ENCODE data around the gene SORCS3.

Gene SORCS3

DNA sequence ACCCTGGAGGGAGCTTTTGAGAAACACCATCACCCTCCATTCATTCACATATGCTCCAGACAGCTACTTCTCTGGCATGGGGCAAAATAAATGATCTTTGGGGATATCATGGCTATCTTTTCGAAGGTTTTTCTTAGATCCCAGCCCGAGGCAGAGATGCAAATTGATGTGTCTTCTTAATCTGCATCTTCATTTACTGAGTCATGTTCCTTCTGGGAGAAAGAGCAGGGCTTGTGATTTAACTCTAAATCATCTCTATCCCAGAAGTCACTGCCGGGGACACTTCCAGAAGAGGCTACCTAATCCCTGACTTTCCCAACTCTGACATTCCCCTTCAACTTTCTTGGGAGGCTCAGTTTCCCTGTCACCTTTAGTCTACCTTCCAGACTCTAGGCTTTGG is 90.1 kb downstream of the SORCS3 start:
- peaks cover 27% of the 10 kb centered on the region for H3K27me3 Mint-ChIP-seq
- no peak overlapping the region for H3K27ac Mint-ChIP-seq (ENCODE audit: low read depth)
- no peaks in the 10 kb centered on the region for H3K9me3 Mint-ChIP-seq
- no peak overlapping the region for H3K4me3 Mint-ChIP-seq
- ATAC-seq (replicated peaks; ENCODE audit: extremely low read depth, poor library complexity, severe bottlenecking) (no peak), DNase-seq (ENCODE audit: low spot score in 2 of 2) (no peak)
- no peaks in the 10 kb centered on the region for H3K4me1 Mint-ChIP-seq
- H3K36me3 Mint-ChIP-seq (ENCODE audit: insufficient read depth): no peaks in the 10 kb centered on the region

DNA sequence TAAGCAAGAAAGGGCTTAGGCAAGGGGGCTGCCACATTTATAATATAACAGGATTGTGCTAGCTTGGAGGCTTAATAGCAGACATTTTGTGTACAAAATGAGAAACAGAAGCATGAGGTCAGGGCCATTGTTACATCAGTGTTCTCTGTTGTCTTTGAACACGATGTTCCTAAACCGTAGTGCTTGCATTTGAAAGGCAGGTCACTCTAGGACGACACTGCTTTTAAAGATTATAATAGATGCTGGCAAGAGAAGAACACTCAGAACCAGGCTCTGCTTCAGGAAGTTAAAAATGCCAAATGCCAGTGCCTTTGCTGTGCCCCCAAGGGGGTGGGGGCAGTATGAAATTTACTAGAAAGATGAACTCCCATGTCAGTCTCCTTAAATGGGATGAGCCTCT is 91.1 kb downstream of the SORCS3 start:
- Mint-ChIP-seq H3K27me3 (peaks cover 27% of the 10 kb centered on the region), H3K36me3 (ENCODE audit: insufficient read depth) (no peaks in the 10 kb centered on the region), H3K9me3 (no peaks in the 10 kb centered on the region), H3K27ac (ENCODE audit: low read depth) (no peak overlapping the region), H3K4me3 (no peak overlapping the region), H3K4me1 (no peaks in the 10 kb centered on the region)
- no peak for ATAC-seq (replicated peaks; ENCODE audit: extremely low read depth, poor library complexity, severe bottlenecking)
- no peak for DNase-seq (ENCODE audit: low spot score in 2 of 2)

DNA sequence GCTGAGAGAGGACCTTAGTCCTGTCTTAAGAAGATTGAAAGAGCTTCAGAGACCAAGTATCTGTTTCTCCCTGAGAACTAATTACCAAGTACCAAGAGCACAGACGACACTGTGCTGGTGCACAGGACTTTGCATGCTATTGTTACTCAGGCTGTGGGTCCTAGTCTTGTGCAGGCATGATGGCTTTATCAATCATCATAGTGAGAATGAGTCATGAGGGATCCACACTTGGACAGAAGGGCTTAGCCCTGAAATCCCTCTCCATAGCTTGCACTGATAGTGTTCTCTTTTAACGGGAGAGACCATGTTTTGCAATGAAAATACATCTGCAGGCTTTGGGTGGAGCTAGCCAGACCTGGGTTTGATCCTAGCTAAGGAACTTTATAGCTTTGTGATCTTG is 93.3 kb downstream of the SORCS3 start:
- Mint-ChIP-seq H3K27ac (ENCODE audit: low read depth) (no peak overlapping the region), H3K9me3 (no peaks in the 10 kb centered on the region), H3K4me3 (no peak overlapping the region), H3K4me1 (no peaks in the 10 kb centered on the region), H3K27me3 (peaks cover 23% of the 10 kb centered on the region), H3K36me3 (ENCODE audit: insufficient read depth) (no peaks in the 10 kb centered on the region)
- ATAC-seq (replicated peaks; ENCODE audit: extremely low read depth, poor library complexity, severe bottlenecking): no peak
- DNase-seq (ENCODE audit: low spot score in 2 of 2): no peak

DNA sequence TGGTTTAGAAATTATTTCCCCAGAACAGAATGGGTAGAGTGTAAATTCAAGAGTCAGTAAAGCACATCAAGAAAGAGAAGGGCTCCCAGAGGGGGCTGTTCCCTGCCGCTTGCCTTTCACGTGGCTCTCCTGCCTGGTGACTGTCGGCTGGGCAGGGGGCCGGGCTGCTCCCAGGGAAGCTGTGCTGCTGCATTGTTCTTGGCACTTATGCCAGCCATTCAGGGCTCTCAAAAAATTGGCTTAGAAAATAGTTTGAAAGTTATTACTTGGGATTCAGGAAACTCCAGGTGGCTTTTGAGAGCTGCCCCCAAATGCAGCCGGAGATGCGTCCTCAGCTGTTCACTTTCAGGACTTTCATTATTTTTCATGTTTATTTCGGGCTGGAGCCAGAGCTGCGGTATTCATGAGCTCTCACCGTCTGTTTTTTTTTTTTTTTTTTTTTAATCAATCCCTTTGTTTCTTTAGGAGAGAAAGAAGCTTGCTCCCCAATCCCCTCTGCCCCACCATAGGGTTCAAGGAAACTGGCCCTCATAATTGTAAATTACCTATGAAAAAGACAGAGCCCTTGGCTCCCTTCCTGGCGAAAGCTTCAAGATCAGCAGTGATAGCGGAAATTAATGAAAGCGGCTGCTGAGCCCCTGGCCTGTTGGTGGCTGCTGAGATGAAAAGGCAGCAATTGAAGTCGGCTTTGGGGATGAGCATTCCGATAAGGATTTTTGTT is 94.1 kb downstream of the SORCS3 start:
- Mint-ChIP-seq H3K36me3 (ENCODE audit: insufficient read depth) (no peaks in the 10 kb centered on the region), H3K27me3 (peaks cover 23% of the 10 kb centered on the region), H3K4me1 (no peaks in the 10 kb centered on the region), H3K9me3 (no peaks in the 10 kb centered on the region), H3K27ac (ENCODE audit: low read depth) (no peak overlapping the region), H3K4me3 (no peak overlapping the region)
- ATAC-seq (replicated peaks; ENCODE audit: extremely low read depth, poor library complexity, severe bottlenecking) (no peak), DNase-seq (ENCODE audit: low spot score in 2 of 2) (no peak)

DNA sequence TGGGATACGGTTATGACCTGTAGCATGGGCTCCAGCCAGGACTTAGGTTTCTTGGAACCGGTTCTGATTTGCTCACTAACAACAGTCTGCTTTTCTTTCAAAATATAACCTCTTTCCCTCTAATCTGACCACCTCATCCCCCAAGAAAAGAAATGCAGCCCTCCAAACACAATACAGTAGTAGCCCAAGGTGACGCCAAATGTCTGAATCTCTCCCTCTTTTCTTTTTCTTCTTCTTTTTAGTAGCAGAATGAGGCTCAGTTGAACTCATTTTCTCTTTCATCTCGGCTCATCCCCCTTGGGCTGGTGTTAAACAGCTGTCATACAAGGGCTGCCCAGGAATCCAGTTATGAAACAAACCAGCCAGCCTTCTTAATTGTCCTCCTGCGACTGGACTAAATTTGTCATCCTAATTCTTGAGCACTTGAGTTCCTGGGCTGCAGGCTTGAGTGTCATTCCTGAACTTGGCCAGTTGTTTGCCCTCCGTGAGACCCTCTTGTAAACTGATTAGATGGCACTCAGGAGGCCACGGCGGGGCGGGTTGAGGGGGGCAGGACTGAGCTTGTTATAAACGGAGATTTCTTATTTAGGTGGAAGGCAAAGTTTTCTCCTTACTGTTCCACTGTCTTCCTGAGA is 94.8 kb downstream of the SORCS3 start:
- H3K27me3 Mint-ChIP-seq: peaks cover 16% of the 10 kb centered on the region
- no peak for DNase-seq (ENCODE audit: low spot score in 2 of 2)
- H3K27ac Mint-ChIP-seq (ENCODE audit: low read depth): no peak overlapping the region
- H3K4me3 Mint-ChIP-seq: no peak overlapping the region
- no peaks in the 10 kb centered on the region for H3K36me3 Mint-ChIP-seq (ENCODE audit: insufficient read depth)
- no peaks in the 10 kb centered on the region for H3K9me3 Mint-ChIP-seq
- H3K4me1 Mint-ChIP-seq: no peaks in the 10 kb centered on the region
- no peak for ATAC-seq (replicated peaks; ENCODE audit: extremely low read depth, poor library complexity, severe bottlenecking)

DNA sequence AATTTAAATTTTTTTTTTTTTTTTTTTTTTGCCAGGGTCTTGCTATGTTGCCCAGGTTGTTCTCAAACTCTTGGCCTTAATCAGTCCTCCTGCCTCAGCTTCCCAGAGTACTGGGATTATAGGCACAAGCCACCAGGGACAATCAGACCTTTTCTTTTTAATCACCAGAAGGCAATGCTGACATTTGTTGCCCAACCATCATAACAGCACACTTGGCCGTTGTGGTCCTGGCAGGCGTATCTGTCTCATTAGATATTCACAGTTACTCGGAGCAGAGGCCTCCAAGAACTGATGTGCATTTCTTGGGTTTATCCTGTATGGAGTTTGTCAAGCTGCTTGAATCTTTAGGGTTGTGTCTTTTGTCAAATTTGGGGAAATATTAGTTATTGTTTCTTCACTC is 100.0 kb downstream of the SORCS3 start:
- Mint-ChIP-seq H3K4me1 (no peaks in the 10 kb centered on the region), H3K9me3 (no peaks in the 10 kb centered on the region), H3K27me3 (peaks cover 29% of the 10 kb centered on the region), H3K36me3 (ENCODE audit: insufficient read depth) (peaks cover 1% of the 10 kb centered on the region), H3K4me3 (no peak overlapping the region), H3K27ac (ENCODE audit: low read depth) (no peak overlapping the region)
- DNase-seq (ENCODE audit: low spot score in 2 of 2) (no peak), ATAC-seq (replicated peaks; ENCODE audit: extremely low read depth, poor library complexity, severe bottlenecking) (no peak)

DNA sequence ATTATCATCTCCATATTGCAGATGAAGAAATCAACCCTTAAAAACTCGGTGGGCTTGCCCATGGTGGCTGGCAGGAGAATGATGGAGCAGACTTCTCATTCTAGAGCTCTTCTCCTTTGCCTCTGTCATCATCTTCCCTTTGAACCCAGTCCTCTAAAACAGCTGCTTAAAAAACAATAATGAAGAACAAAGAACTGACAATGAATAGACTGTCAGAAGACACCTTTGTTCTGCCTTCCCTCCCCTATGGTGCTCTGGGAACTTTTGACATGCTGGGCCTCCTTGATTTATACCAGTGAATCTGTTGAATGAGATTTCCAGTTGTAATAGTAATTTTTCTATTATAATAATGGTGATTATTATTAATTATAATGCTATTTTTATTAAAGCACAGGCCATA is 103.0 kb downstream of the SORCS3 start:
- peaks cover 1% of the 10 kb centered on the region for H3K36me3 Mint-ChIP-seq (ENCODE audit: insufficient read depth)
- H3K27ac Mint-ChIP-seq (ENCODE audit: low read depth): no peak overlapping the region
- no peak overlapping the region for H3K4me3 Mint-ChIP-seq
- no peak for ATAC-seq (replicated peaks; ENCODE audit: extremely low read depth, poor library complexity, severe bottlenecking)
- no peak for DNase-seq (ENCODE audit: low spot score in 2 of 2)
- H3K27me3 Mint-ChIP-seq: peaks cover 32% of the 10 kb centered on the region
- no peaks in the 10 kb centered on the region for H3K9me3 Mint-ChIP-seq
- no peaks in the 10 kb centered on the region for H3K4me1 Mint-ChIP-seq

DNA sequence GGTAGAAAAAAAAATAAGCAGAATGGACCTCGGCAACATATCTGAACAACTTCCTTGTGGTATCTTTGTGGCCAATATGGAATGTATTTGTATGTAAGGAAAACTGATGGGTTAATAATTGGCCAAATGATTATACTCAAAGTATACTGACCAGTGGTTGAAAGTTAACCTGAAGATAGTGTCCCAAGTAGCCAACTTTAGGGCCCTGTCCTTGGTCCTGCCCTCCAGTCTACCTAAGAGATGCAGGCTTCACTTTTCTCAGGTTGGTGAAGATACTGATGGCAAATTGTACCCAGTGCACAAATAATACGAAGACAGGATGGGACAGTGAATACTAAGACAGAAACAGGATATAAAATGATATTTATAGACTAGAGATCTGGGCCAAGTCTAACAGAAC is 109.2 kb downstream of the SORCS3 start:
- Mint-ChIP-seq H3K27ac (ENCODE audit: low read depth) (no peak overlapping the region), H3K4me1 (no peaks in the 10 kb centered on the region), H3K36me3 (ENCODE audit: insufficient read depth) (no peaks in the 10 kb centered on the region), H3K27me3 (peaks cover 11% of the 10 kb centered on the region), H3K9me3 (no peaks in the 10 kb centered on the region), H3K4me3 (no peak overlapping the region)
- DNase-seq (ENCODE audit: low spot score in 2 of 2) (no peak), ATAC-seq (replicated peaks; ENCODE audit: extremely low read depth, poor library complexity, severe bottlenecking) (no peak)

DNA sequence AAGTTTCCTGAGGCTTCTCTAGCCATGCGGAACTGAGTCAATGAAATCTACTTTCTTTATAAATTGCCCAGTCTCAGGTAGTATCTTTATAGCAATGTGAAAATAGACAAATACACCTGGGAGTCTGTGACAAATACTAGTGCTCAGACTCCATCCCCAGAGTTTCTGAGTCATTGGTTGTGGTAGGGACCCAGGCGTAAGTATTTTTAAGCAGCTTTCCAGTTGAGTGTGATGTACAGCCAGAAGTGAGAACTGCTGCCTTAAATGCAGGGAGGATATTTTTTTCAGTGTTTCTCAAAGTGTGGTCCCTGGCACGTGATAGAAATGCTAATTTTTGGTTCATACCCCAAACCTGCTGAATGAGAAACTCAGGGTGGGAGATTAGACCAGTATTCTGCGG is 121.7 kb downstream of the SORCS3 start:
- no peak overlapping the region for H3K4me3 Mint-ChIP-seq
- no peak overlapping the region for H3K27ac Mint-ChIP-seq (ENCODE audit: low read depth)
- ATAC-seq (replicated peaks; ENCODE audit: extremely low read depth, poor library complexity, severe bottlenecking): no peak
- no peaks in the 10 kb centered on the region for H3K9me3 Mint-ChIP-seq
- H3K27me3 Mint-ChIP-seq: peaks cover 12% of the 10 kb centered on the region
- H3K36me3 Mint-ChIP-seq (ENCODE audit: insufficient read depth): no peaks in the 10 kb centered on the region
- no peak for DNase-seq (ENCODE audit: low spot score in 2 of 2)
- no peaks in the 10 kb centered on the region for H3K4me1 Mint-ChIP-seq

DNA sequence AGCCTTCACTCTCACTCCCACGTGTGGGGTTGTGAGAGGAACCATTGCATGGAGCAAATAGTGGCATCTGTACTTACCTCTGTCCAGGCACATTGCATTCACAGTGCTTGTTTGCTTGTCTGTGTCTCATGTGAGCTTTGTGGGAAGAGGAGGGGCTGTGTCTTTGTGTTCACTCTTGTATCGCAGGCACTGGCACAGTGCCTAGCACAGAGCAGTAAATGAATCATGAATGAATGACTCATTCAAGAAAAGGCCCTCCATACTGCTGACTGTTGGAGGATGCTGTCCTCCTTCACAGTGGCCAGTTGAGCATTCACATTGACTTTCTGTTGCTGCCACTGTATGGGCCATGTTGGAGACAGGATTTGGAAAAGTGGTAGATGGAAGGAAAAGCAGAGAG is 125.3 kb downstream of the SORCS3 start:
- Mint-ChIP-seq H3K4me1 (no peaks in the 10 kb centered on the region), H3K27me3 (peaks cover 21% of the 10 kb centered on the region), H3K9me3 (no peaks in the 10 kb centered on the region), H3K27ac (ENCODE audit: low read depth) (no peak overlapping the region), H3K36me3 (ENCODE audit: insufficient read depth) (no peaks in the 10 kb centered on the region), H3K4me3 (no peak overlapping the region)
- DNase-seq (ENCODE audit: low spot score in 2 of 2) (no peak), ATAC-seq (replicated peaks; ENCODE audit: extremely low read depth, poor library complexity, severe bottlenecking) (no peak)

DNA sequence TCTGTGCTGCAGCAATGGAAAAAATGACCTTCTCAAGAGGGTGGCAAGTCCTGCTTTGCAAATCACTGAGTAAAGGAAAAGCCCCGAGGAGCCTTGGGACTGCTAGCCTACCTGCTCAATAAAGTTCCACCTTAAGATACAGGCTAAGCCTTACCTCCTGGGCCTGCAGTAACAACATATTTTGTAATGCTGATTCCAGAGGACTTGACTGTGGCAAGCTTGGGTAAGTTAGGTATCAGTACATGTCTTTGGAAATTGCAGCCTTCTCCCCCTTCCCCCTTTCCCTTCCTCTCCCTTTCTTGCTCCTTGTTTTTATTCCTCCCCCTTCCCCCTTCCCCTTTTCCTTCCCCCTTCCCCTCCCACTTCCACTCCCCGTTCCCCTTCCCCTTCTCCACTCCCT is 126.2 kb downstream of the SORCS3 start:
- no peak for DNase-seq (ENCODE audit: low spot score in 2 of 2)
- ATAC-seq (replicated peaks; ENCODE audit: extremely low read depth, poor library complexity, severe bottlenecking): no peak
- Mint-ChIP-seq H3K4me1 (no peaks in the 10 kb centered on the region), H3K36me3 (ENCODE audit: insufficient read depth) (no peaks in the 10 kb centered on the region), H3K27me3 (peaks cover 30% of the 10 kb centered on the region), H3K27ac (ENCODE audit: low read depth) (no peak overlapping the region), H3K4me3 (no peak overlapping the region), H3K9me3 (no peaks in the 10 kb centered on the region)

DNA sequence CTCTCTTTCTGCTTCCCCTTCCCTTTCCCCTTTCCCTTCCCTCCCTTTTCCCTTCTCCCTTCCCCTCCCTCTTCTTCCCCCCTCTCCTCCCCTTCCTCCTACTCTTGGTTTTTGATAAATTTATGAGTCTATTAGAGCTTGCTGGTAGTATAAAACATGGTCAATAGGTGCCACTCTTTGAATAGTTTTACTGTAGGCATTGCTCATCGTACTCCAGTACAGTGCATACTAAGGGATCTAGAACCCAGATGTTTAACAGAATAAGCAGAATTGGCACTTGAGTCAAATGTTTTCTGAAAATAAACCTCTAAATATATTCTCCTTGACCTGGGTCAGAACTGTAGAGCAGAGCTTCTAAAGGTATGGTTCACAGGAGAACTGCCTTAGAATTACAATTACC is 126.7 kb downstream of the SORCS3 start:
- Mint-ChIP-seq H3K36me3 (ENCODE audit: insufficient read depth) (no peaks in the 10 kb centered on the region), H3K27ac (ENCODE audit: low read depth) (no peak overlapping the region), H3K27me3 (peaks cover 34% of the 10 kb centered on the region), H3K9me3 (no peaks in the 10 kb centered on the region), H3K4me1 (no peaks in the 10 kb centered on the region), H3K4me3 (no peak overlapping the region)
- no peak for ATAC-seq (replicated peaks; ENCODE audit: extremely low read depth, poor library complexity, severe bottlenecking)
- no peak for DNase-seq (ENCODE audit: low spot score in 2 of 2)

DNA sequence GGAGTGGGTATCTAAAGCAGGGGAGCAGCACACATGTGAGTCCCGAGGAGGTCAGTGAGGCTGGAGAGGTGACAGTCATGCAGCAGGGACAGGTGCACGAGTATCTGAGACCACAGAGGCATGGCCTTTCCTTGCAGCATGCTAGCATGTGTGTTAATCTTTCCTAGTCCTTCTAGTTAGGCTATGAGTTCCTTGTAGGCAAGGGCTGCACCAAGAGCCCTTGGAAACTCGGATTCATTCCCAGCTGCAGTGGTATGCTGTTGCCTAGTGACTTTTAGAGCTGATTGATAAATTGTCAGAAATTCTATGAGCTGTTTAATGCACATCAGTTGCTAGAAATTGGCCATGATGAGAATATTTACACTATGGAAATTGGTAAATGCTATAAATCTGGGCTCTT is 132.0 kb downstream of the SORCS3 start:
- no peaks in the 10 kb centered on the region for H3K9me3 Mint-ChIP-seq
- no peak overlapping the region for H3K4me3 Mint-ChIP-seq
- H3K4me1 Mint-ChIP-seq: no peaks in the 10 kb centered on the region
- H3K27ac Mint-ChIP-seq (ENCODE audit: low read depth): no peak overlapping the region
- ATAC-seq (replicated peaks; ENCODE audit: extremely low read depth, poor library complexity, severe bottlenecking): no peak
- no peak for DNase-seq (ENCODE audit: low spot score in 2 of 2)
- peaks cover 52% of the 10 kb centered on the region for H3K27me3 Mint-ChIP-seq
- no peaks in the 10 kb centered on the region for H3K36me3 Mint-ChIP-seq (ENCODE audit: insufficient read depth)
